ENCODE results near the gene CIPC.

Gene CIPC

DNA sequence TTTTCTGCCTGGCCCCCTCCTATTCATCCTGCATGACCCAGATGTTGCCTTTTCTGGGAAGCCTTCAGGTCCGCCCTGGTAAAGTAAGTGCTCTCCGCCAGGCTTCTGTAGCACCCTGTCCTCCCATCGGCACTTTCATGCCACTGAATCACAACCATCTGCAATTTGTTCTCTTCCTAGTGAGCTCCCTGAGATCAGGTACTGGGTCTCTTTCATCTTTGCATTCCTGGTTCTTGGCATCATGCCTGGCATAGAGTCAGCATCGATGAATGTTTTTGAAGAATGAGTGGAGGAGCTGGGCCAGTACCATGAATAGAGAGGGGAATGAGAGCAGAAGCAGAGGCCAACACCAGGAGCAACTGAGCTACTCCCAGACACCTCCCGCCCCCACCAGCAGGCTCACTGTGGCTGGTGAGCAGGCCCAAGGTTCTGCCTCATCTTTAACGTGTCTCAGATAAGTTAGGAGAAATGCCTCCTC lies 30.4 kb downstream of the CIPC start:
- DNase-seq, result no peak

DNA sequence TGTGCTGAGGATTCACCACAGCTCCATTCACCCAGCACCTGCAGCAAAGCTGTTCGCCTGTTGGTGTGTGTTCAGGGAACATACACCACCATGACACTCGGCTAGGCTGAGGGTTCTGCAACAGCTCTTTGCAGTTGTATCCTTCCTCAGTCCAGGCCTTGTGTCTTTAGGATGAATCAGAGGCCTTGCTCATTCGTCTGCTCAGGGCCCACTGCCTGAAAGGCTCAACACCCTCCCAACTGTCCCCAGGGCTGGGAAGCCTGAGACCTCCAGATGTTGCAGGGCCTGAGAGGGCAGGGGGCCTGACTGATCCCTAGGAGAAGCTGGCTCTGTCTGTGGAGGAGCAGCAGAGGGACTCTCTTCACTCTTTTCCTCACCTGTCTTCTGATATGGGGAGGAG lies 32.3 kb downstream of the CIPC start:
- no peak for DNase-seq

DNA sequence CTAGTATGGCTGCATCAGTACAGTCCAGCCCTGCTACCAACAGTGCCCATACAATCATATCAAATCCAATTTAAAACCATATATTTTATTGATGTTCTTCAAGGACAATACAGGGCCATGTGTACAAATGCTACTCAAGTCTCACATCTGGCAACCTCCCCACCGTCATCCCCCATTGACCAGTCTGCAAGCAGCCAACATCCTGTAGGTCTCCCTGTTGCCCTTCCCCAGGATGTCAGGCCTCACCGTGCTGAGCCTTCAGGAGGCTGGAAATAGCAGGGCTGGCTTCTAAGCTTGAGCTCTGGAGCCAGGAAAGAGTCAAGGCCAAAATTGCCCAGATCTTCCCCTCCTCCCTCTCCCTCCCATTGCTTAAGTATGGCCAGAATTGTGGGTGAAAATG lies 33.1 kb downstream of the CIPC start:
- DNase-seq, result no peak

DNA sequence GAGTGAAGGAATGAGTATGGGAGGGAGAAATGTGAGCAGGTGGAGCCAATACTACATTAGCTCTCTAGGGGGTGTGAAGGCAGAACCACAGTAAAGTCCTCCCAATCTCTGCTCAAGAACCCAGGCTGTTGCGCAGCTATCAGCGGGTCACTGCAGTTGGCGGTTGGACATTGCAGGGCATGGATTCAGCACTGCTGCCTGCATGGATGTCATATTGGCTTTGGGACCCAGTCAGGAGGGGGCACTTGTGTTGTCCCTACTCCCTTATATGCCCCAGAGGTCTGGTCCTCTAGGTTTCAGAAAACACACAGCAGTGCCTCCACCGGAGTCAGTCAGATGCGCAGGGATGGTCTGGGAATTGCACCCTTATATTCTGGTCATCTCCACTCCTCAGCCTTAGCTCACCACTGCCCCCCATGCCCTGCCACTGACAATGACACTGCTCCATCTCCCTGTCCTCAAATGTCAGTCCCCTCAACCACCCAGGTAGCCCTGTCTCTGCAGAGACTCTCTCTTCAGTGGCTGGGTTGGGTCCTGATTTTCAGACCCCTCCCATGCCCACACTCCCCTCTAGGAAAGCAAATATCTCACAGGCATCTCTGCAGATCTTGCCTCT lies 33.9 kb downstream of the CIPC start:
- no peak for DNase-seq

DNA sequence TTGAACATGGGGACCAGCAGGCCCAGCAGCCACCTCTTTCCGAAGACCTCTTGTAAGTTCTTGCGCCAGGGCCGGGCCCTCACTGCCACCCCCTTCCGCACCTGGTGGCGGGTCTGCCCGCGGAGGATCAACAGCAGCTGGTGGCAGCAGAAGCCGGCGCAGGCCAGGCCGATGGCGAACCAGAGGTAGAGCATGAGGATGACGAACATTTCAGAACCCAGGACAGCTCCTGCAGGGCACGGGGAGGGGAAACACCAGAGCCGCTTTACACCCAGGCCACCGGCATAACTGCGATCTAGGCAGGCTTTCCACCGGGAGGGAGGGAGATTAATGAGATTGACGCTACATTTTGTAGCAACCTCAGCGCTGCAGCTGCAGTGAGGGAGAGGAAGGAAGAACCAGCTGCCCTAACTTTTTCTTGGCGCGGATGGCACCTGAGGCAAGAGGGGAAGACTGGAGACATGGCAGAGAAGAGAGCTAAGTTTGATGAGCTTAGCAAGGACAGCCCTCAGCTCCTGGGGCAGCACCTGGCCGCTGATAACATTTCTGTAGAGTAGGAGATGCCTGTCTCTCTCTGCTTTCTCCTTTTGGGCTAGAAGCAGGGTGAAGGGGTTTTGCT lies 35.8 kb downstream of the CIPC start:
- DNase-seq, result no peak

DNA sequence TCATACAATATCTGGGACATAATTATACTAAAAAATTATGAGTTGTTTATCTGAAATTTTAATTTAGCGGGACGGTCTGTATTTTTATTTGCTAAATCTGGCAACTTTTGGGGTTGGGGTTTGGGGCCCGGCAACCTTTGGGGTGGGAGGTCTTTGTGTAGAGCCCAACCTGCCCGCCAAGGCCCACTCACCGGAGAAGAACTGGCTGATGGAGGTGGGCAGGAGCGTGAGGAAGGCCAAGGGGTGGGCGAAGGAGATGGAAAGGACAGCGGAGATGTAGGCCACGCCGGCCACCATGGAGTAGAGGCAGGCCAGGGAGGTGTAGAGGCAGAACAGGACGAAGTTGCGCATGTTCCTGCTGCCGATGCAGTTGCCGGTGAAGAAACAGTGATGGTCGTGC lies 41.0 kb downstream of the CIPC start:
- no peak for DNase-seq

DNA sequence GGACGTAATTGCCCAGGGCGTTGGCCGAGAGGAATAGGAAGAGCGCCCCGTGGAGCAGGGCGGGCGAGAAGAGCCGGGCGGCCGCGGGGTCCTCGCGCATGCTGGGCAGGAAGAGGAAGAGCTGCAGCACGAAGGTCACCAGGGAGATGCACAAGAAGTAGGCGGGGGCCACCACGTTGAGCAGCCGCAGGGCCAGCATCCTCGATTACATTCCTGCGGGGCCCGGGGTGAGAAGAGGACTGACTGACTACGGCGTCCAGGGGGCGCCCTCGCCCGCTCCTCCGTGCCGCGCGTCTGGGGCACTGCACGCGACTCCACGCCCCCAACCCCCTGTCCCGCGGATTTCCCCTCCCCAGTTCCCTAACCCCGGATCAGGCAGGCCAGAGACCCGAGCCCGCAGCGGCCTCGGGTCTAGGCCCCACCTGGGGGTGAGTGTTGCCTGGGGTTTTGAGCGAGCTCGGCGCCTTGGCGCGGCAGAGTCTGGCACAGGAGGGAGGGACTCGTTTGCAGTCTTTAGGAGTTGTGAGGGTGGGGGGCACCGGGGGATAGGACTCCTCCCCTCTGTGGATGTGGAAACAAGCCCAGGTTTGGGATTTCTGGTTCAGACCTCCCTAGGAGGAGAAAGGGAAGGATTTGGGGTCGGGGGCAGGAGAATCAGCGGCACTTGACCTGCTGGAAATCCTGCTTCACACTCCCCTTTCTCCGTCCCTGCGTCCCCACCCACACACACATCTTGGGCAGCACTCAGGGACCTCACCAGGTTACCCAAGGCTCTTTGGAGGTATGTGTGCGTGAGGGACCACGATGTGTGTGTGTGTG lies 41.7 kb downstream of the CIPC start:
- no peak for DNase-seq

DNA sequence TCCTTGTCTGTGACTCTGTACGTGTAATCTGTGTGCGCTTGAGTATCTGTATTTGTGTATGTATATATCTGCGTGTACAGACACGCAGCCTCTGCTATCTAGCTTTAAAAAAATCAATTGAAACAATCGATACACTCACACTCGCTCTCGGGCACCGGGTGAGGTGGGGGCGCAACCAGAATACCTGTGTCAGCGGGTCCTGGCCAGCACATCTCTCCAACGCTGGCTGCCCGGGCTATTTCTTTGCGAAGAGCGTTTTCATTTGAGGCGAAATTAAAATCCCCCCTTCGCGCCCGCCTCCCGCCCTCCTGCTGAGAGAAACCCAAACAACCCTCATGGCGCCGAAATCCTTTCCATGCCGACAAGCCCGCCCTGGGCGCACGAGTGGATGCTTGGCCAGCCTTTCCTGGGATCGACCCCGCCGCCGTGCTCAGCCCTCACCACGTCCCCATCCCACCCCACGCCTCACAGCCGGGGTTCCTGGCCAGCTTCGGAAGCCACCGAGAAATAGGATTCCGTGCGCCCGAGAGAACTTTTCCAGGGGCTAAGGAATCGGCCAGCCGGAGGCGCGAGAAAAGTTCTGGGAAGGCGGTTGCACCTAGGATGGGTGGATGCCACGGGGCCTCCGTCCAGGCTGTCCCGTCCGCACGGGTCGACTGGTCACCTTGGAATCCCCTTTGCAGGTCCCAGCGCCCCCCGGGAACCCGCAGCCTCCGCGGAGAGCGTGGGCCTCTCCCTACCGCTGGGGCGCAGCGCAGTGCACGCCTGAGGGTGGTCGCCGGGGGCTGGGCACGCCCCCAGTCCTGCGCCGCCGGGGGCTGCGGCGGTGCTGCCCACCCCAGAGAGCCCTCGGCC lies 42.5 kb downstream of the CIPC start:
- DNase-seq, result no peak

DNA sequence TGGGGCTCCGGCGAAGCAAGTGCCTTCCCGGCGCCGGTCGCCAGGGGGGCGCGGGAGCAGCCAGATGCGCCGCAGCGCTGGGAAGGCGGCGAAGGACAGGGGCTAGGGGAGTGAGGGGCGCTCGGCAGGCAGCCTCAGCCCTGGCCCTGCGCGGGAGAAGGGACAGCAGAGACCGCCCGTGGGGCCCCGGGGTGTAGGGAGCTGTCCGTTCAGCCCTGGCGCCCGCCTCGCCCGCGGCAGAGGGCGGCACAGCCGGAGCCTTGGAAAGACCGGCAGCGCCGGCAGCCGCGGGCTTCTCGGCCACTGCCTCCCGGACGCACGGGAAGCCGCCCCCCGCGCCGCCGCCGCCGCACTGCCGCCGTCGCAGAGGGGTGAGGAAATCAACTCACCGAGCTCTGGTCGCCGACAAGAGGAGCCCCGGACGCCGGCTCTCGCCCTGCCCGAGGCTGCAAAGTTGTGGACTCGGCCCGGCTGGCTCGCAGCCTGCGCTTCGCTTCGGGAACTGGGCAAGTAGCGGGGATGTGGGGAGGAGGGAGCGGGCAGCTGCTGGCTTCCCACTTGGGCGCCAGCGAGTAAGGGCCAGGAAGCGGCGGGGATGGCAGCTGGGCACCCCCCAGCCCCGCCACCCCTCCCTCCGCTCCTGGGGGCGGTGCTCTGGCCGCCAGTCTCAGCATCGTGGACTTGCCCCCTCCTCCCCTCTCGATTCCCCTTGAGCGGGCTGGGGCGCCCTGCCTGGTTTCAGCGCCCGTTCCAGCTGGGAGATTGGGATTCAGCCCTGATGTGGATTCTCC lies 43.4 kb downstream of the CIPC start, which contains the start of gene ZDHHC22:
Gene ZDHHC22, minus strand, starts transcription at position 578 of the 791 bp plus-strand sequence. CDS start 2,053 bp downstream, outside the sequence.
- no peak for DNase-seq

DNA sequence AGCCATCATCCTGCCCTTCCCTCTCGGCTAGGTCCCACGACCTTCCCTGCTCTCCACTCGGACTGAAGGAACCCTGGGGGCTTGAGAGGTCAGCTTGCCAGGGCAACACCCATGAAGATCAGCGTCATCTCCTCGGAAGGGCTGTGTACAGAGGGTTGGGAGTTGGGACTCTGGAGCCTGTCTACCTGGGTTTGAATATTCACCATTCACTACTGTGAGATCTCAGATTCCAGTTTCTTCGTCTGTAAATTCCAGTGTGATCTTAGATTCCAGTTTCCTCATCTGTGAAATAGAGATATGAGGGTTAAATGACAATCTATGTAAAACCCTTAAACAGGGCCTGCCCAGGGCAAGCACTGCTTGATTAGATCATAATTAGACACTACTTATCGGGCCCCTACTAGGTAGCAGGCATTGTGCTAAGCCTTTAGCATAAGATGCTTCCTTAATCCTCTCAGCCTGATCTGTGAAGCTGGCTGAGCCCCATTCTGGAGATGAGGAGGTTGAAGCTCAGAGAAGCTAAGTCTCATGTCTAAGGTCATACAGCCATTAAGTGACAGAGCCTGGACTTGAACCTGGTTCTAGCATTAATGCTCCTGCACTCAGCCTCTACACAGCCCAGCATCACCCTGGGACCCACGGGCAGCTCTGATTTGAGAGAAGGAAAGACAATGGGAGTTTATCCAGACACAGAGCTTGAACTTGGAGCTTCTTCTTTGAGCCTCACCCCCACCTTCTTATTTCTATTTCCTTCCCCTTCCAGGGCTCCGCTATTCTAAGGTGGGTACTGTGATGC lies 44.1 kb downstream of the CIPC start:
- DNase-seq, result no peak

DNA sequence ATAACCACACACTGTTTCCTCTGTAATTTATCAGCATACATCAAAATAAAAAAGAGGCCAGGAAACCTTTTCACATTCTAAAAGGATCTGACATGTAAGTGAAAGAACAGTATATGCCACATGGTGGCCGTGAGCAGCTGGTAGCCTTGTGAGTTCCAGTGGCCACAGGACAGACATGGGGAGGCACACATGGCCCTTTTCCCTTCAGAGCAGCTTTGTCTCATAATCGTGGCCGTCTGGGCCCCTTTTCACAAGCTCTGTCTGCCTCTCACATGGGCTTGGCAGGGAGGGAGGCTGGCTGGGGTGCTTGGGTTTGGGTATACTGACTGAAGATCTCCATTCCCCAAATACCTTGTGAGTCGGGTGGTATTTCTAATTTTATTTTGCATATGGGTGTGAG lies 45.0 kb downstream of the CIPC start:
- DNase-seq, result peak in 1 of 2 experiments; percentile 32

DNA sequence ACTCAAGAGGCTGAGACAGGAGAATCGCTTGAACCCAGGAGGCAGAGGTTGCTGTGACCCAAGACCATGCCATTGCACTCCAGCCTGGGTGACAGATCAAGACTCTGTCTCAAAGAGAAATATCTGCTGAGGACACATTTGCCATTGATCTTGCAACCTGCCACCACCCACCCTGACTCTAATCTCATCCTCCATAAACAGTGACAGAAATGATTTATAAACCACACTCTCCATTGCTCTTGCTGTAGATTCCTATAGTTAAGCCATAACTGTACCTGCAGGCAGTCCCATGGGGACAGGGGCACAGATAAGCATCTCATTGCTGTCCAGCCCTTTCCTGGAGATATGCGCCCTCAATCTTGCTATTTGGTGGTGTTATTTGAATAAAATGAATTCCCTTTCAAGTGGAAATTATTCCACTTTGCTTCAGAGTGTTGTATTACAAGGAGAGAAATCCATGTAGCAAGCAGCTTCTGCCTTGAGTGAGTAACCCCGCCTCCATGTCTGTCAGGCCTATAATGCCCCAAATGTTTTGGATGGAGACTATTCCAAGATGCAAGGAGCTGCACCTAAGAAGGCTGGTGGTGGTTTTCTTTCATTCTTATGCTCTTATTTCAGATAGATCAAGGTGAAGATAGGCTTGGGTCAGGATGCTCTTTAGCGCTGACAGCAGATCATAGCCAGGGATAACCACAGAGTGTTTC lies 46.5 kb downstream of the CIPC start:
- peak in 1 of 2 experiments; percentile 9 for DNase-seq

DNA sequence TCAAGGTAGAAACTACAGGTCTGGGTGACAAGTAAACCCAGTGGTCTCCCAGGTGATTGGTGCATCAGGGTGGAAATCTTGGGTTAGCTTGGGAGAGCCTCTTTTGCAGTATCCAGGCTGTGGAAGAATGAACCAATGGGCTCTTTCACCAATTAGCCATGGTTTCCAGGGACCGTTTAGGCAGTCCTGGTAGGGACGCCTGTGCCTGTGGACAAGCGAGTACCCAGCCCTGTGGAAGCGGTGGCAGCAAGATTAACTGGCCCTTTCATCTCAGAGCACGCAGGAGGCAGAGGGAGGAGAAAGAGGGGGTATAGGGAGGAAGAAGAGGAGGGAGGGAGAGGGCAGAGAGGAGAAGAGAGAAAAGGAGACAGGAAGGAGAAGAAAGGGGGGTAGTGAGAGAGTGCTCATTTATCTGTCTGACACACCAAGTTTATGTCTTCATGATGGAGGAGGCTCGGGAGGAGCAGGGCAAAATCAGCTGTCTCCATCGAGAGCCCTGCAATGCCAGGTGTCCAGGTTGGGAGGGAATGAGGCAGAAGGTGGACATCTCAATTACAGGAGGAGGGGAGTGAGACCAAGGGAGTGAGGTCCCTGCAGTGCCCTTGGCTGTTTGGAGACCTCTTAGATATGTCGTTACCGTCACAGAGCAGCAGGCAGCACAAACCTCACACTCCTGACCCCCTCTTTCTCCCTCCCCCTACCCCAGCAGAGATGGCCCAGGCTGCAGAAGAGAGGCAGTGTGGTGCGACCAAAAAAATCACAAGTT lies 48.1 kb downstream of the CIPC start:
- no peak for DNase-seq

DNA sequence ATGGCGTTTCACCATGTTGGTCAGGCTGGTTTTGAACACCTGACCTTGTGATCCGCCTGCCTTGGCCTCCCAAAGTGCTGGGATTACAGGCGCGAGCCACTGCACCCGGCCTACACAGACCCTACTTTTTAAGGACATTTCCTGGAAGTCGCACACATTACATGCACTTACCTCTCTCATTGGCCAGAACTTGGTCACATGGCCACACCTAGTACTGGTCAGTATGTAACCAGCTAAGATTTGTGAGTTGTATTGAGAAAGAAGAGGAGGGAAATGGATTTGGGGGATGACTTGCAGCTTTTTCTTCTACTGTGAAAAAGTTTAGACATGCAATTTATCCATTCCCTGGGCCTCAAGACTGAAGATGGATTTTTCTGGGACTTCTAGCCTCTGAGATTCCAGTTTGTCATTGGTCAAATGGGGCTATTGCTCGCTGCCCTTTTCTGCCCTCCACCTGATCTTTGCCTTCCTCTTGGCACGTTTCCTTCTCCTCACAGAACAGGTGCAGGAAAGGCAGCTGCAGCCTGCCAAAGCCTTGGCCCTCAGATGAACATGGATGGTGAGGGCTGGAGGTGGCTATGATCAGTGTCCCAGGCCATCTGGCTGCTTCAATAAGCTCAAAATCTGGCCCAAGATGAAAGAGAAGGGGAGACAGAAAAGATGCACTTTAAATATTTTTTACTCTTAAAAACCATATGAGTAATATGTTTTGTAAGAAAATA lies 50.6 kb downstream of the CIPC start:
- peak in 1 of 2 experiments; percentile 70 for DNase-seq

DNA sequence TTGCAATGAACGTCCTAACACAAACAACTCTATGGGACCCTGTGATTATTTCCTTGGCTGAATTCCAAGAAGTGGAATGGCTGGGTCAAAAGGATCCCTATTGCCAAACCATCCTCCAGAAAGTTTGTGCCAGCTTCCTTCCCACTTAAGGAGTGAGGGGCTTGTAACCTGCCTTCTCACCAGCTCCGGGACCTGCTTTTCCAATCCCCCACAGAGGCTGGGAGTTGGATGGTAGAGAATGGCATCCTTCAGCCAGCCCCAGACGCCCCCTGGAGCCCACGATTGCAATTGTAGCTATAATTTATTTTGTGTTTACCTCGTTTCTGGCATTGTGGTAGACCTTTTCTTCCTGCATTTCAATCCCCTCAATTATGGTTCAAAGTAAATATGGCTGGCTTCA lies 53.2 kb downstream of the CIPC start:
- peak in 1 of 2 experiments; percentile 15 for DNase-seq

DNA sequence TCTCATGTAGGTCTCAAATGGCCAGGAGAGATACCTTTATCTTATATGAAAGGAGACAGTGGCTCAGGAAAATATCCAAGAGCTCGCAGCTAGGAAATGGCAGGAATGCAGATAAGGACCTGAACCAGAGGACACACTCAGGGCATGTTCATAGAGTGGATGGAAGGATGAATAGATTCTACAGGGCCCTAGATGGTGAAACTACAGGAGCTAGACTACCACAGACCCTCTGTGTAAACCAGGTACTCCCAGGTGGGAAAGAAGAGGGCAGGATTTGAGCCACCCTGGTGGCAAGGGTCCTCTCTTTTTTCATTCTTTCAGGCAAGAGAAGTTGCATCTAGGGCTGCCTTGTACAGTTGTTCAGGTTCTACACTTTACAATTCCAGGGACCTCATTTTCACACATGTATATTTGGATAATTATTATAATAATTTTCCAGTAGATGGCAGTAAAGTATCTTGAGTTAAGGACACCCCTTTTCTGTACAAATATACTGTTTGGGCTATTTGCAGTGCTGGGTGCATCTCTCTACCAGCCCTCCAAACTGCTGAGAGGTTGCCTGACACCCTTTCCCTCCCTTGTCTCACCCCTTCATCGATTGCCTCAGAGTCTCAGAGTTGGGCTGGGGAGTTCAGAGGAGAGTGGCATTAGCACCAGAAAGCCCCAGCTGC lies 54.0 kb downstream of the CIPC start:
- DNase-seq, result peak in 1 of 2 experiments; percentile 49

DNA sequence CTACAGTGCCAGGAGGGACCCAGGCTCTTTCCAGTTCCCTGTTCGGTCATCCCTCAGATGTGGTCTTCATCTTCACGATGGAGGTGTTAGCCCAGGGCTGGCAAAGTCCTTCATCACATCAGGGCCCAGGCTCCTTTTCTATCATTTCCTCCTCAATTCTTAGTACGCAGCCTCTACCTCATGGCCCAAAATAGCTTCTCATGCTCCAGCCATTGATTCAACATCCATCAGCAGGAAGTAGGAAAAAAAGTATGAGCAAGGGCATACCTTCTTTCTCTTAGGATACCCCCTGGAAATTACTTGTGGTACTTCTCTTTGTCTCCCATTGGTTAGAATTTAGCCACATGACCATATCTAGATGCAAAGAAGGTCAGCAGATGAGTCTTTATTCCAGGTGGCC lies 55.7 kb downstream of the CIPC start:
- DNase-seq, result no peak

DNA sequence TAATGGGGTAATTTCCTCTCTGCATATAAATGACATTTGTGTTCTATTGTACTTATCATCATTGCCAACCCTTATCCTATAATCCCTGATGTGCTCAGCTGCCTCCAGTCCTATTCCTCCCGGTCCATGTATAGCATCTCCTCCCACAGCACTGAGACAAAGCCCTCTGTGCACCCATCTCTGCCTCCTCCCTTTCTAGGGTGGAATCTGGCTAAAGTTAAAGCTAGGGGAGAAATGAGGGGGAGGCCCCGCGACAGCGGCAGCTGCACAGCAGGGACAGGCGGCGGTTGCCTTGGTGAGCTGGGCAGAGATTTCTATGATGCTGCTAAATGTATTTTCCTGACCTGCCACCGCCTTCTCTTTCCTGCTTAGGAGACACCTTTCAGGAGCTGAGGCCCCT lies 56.4 kb downstream of the CIPC start:
- no peak for DNase-seq

Data from cerebellar nuclear complex (tissue), 1 donor.